GM12892 (cell line): ENCODE measurements around the gene NELL2.

Source experiments
- POLR2AphosphoS5 ChIP-seq: IDR thresholded peaks from 2 replicates; pipeline ENCODE4 v1.6.1; 2011; ENCODE audit warnings: low read depth, low read length, control low read depth
- TAF1 ChIP-seq: IDR thresholded peaks from 2 replicates; pipeline ENCODE4 v1.6.1; 2011; ENCODE audit warnings: low read depth, mild to moderate bottlenecking, control low read depth, low read length, borderline replicate concordance

- TF ChIP-seq POLR2AphosphoS5 (no peak), TAF1 (no peak)
Observed at GRCh38 chr12:44775901-44776300, 100.2 kb downstream of the NELL2 start.
